GM23248 (cell line): Measurements from ENCODE around the gene TCF25. TPM values are rescaled to one million over a fixed set of nuclear protein-coding genes. Genes with fewer than 3 reads are reported as not detected.

Experiments
- DNase-seq: peaks from one replicate; pipeline ENCODE4 v3.0.0-alpha.2; 2015
- H2AFZ ChIP-seq: fragments of 200-600 bp; sonication (generic); 2 replicates; pipeline ENCODE4 v1.6.1; 2016; ENCODE audit warnings: antibody characterized with exemption
- H3F3A ChIP-seq: fragments of 200-600 bp; sonication (generic); 2 replicates; pipeline ENCODE4 v1.6.1; 2016; ENCODE audit warnings: mild to moderate bottlenecking, antibody characterized with exemption, mixed run types; ENCODE audit not compliant: insufficient read depth
- H3K27ac ChIP-seq: fragments of 200-600 bp; sonication (generic); 2 replicates; pipeline ENCODE4 v1.5.1; 2016; ENCODE audit warnings: mild to moderate bottlenecking
- H3K27me3 ChIP-seq: fragments of 200-600 bp; sonication (generic); replicated peaks from 2 replicates; pipeline ENCODE4 v1.6.1; 2016; ENCODE audit warnings: mild to moderate bottlenecking; ENCODE audit not compliant: insufficient read depth
- H3K36me3 ChIP-seq: fragments of 200-600 bp; sonication (generic); 2 replicates; pipeline ENCODE4 v1.6.1; 2016; ENCODE audit warnings: low read depth, mild to moderate bottlenecking
- H3K4me1 ChIP-seq: fragments of 200-600 bp; sonication (generic); 2 replicates; pipeline ENCODE4 v1.6.1; 2016; ENCODE audit warnings: mild to moderate bottlenecking; ENCODE audit not compliant: insufficient read depth
- H3K4me2 ChIP-seq: fragments of 200-600 bp; sonication (generic); one replicate; pipeline ENCODE4 v1.6.1; 2016; ENCODE audit warnings: mild to moderate bottlenecking; ENCODE audit not compliant: unreplicated experiment
- H3K4me3 ChIP-seq: fragments of 200-600 bp; sonication (generic); 2 replicates; pipeline ENCODE4 v1.5.1; 2016; ENCODE audit warnings: mild to moderate bottlenecking
- H3K79me2 ChIP-seq: fragments of 200-600 bp; sonication (generic); 2 replicates; pipeline ENCODE4 v1.6.1; 2016; ENCODE audit warnings: mild to moderate bottlenecking; ENCODE audit not compliant: insufficient read depth
- H3K9ac ChIP-seq: fragments of 200-600 bp; sonication (generic); 2 replicates; pipeline ENCODE4 v1.6.1; 2016; ENCODE audit warnings: mild to moderate bottlenecking
- H3K9me2 ChIP-seq: fragments of 200-600 bp; sonication (generic); 2 replicates; pipeline ENCODE4 v1.6.1; 2016; ENCODE audit warnings: mixed run types, mild to moderate bottlenecking, moderate library complexity; ENCODE audit not compliant: insufficient read depth
- H3K9me3 ChIP-seq: fragments of 200-600 bp; sonication (generic); one replicate; pipeline ENCODE4 v1.6.1; 2017; ENCODE audit warnings: low read depth
- H4K20me1 ChIP-seq: fragments of 200-600 bp; sonication (generic); 2 replicates; pipeline ENCODE4 v1.6.0; 2016; ENCODE audit not compliant: insufficient read depth
- EZH2 ChIP-seq: fragments of 200-600 bp; sonication (generic); IDR thresholded peaks from 2 replicates; pipeline ENCODE4 v1.6.1; 2018; ENCODE audit warnings: antibody characterized with exemption, mild to moderate bottlenecking; ENCODE audit not compliant: insufficient read depth, poor library complexity, severe bottlenecking
- EZH2phosphoT487 ChIP-seq: fragments of 200-600 bp; sonication (generic); IDR thresholded peaks from 2 replicates; pipeline ENCODE4 v1.6.1; 2018; ENCODE audit warnings: antibody characterized with exemption, moderate library complexity, mild to moderate bottlenecking, low read depth; ENCODE audit not compliant: insufficient read depth
- WGBS, 2 experiments: methylation state at CpG; one replicate each; pipeline ENCODE4 v1.1.6; 2015 to 2017; ENCODE audit warnings: low lambda C conversion rate in 2 of 2, low coverage in 1 of 2; ENCODE audit errors: missing lambda C conversion rate in 2 of 2; 5-methylcytosine and 5-hydroxymethylcytosine counted together
- in situ Hi-C: fragments of 300-500 bp; cut with MboI; formaldehyde crosslinking; loops from 2 replicates; pipeline ENCODE4 v1.15.0; 2020
- polyA plus RNA-seq: library from polyadenylated mRNA; unstranded; fragments of >200 nt; fragmentation: Nextera tagmentation; extraction: Ambion mirVana; gene quantifications from 2 replicates; pipeline ENCODE4 v1.2.1, GENCODE V29; 2016
- total RNA-seq: library from RNA; depleted of rRNA; stranded (reverse); fragments of >200 nt; shearing (Covaris generic); gene quantifications from 2 replicates; pipeline ENCODE4 v1.2.3, GENCODE V29; 2014

Gene TCF25
- total and polyA plus RNA-seq, 2 experiments from 2014 or later, result 143 to 162 TPM

GRCh38 chr16:89905511-89906139, 32.2 kb downstream of the TCF25 start:
- H2AFZ ChIP-seq, result no peak overlapping the region
- H3K9me2 ChIP-seq, result no peaks in the 10 kb centered on the region
- peaks cover 18% of the 10 kb centered on the region; the same call in 1 of the 2 replicates for H3K36me3 ChIP-seq
- peaks cover 3% of the 10 kb centered on the region; the same call in 1 of the 2 replicates for H3K79me2 ChIP-seq
- no peaks in the 10 kb centered on the region for H3K9me3 ChIP-seq
- no peak overlapping the region for H3K4me3 ChIP-seq
- H3K27ac ChIP-seq, result no peak overlapping the region
- DNase-seq, result peak; percentile 30
- no peak overlapping the region for H3K9ac ChIP-seq
- H4K20me1 ChIP-seq, result no peaks in the 10 kb centered on the region
- WGBS, 2 experiments, result 88 to 92% methylated on average over 22 to 23 of the region's 23 CpGs
- H3F3A ChIP-seq, result no peaks in the 10 kb centered on the region
- no peak overlapping the region for H3K4me2 ChIP-seq
- in situ Hi-C loops, result no loop called here
- TF ChIP-seq EZH2phosphoT487 (no peak), EZH2 (no peak)
- H3K4me1 ChIP-seq, result 0 out of 2 replicates have a peak, but pooled peaks cover 4% of the 10 kb centered on the region
- H3K27me3 ChIP-seq, result no peaks in the 10 kb centered on the region

GRCh38 chr16:89906140-89907025, 33.0 kb downstream of the TCF25 start:
- Histone ChIP-seq H3K4me2 (no peak overlapping the region), H3K9ac (no peak overlapping the region), H3K27me3 (no peaks in the 10 kb centered on the region), H3K4me3 (no peak overlapping the region), H3K27ac (no peak overlapping the region), H3K9me3 (no peaks in the 10 kb centered on the region), H2AFZ (no peak overlapping the region), H3K9me2 (no peaks in the 10 kb centered on the region), H3K4me1 (0 out of 2 replicates have a peak, but pooled peaks cover 4% of the 10 kb centered on the region), H3F3A (no peaks in the 10 kb centered on the region), H3K36me3 (peaks cover 20% of the 10 kb centered on the region; the same call in 1 of the 2 replicates), H4K20me1 (no peaks in the 10 kb centered on the region), H3K79me2 (no peaks in the 10 kb centered on the region)
- in situ Hi-C loops, result no loop called here
- DNase-seq, result no peak
- no peak for TF ChIP-seq EZH2
- no peak for TF ChIP-seq EZH2phosphoT487
- WGBS, 2 experiments, result 96 to 98% methylated on average over 39 to 40 of the region's 40 CpGs

- no peak for TF ChIP-seq EZH2phosphoT487
- TF ChIP-seq EZH2, result no peak
- H3K27ac ChIP-seq, result no peak overlapping the region
- H3K9ac ChIP-seq, result no peak overlapping the region
- no peaks in the 10 kb centered on the region for H3K9me2 ChIP-seq
- H3K79me2 ChIP-seq, result no peaks in the 10 kb centered on the region
- no peaks in the 10 kb centered on the region for H4K20me1 ChIP-seq
- H3K27me3 ChIP-seq, result no peaks in the 10 kb centered on the region
- no peaks in the 10 kb centered on the region for H3F3A ChIP-seq
- 96 to 98% methylated on average over 8 to 13 of the region's 13 CpGs for WGBS, 2 experiments
- peaks cover 20% of the 10 kb centered on the region; the same call in 1 of the 2 replicates for H3K36me3 ChIP-seq
- DNase-seq, result no peak
- no peak overlapping the region for H2AFZ ChIP-seq
- H3K9me3 ChIP-seq, result no peaks in the 10 kb centered on the region
- H3K4me1 ChIP-seq, result 0 out of 2 replicates have a peak, but pooled peaks cover 4% of the 10 kb centered on the region
- in situ Hi-C loops, result no loop called here
- no peak overlapping the region for H3K4me2 ChIP-seq
- H3K4me3 ChIP-seq, result no peak overlapping the region
Measured at GRCh38 chr16:89907055-89907814, 33.8 kb downstream of the TCF25 start.

- Histone ChIP-seq H3F3A (no peaks in the 10 kb centered on the region), H3K79me2 (no peaks in the 10 kb centered on the region), H2AFZ (no peak overlapping the region), H3K9me2 (no peaks in the 10 kb centered on the region), H3K4me1 (0 out of 2 replicates have a peak, but pooled peaks cover 4% of the 10 kb centered on the region), H3K27ac (no peak overlapping the region), H3K9me3 (no peaks in the 10 kb centered on the region), H3K36me3 (peaks cover 20% of the 10 kb centered on the region; the same call in 1 of the 2 replicates), H4K20me1 (no peaks in the 10 kb centered on the region), H3K27me3 (no peaks in the 10 kb centered on the region), H3K4me3 (no peak overlapping the region), H3K4me2 (no peak overlapping the region), H3K9ac (no peak overlapping the region)
- in situ Hi-C loops, result no loop called here
- no peak for DNase-seq
- TF ChIP-seq EZH2phosphoT487 (no peak), EZH2 (no peak)
- WGBS, 2 experiments, result 89 to 100% methylated on average over 1 to 4 of the region's 4 CpGs
Measured at GRCh38 chr16:89908236-89908635, 34.8 kb downstream of the TCF25 start.
